GM12875 (cell line): ENCODE measurements around the gene P4HTM.

Experiments
- H3K4me3 ChIP-seq: one replicate; pipeline ENCODE4 v1.5.1; 2011; ENCODE audit warnings: low read depth, low read length, control low read depth
- TF ChIP-seq, protein P1 (sequence below): IDR thresholded peaks from 2 replicates; pipeline ENCODE4 v1.5.1; 2011; ENCODE audit warnings: low read depth, mild to moderate bottlenecking, control low read depth, inconsistent platforms, low read length, moderate library complexity, borderline replicate concordance; ENCODE audit not compliant: insufficient read depth

P4HTM gene

GRCh38 chr3:48993834-48994233 lies 3.8 kb downstream of the P4HTM start:
- TF ChIP-seq, protein P1, sequence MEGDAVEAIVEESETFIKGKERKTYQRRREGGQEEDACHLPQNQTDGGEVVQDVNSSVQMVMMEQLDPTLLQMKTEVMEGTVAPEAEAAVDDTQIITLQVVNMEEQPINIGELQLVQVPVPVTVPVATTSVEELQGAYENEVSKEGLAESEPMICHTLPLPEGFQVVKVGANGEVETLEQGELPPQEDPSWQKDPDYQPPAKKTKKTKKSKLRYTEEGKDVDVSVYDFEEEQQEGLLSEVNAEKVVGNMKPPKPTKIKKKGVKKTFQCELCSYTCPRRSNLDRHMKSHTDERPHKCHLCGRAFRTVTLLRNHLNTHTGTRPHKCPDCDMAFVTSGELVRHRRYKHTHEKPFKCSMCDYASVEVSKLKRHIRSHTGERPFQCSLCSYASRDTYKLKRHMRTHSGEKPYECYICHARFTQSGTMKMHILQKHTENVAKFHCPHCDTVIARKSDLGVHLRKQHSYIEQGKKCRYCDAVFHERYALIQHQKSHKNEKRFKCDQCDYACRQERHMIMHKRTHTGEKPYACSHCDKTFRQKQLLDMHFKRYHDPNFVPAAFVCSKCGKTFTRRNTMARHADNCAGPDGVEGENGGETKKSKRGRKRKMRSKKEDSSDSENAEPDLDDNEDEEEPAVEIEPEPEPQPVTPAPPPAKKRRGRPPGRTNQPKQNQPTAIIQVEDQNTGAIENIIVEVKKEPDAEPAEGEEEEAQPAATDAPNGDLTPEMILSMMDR: no peak
- no peak overlapping the region for H3K4me3 ChIP-seq

DNA sequence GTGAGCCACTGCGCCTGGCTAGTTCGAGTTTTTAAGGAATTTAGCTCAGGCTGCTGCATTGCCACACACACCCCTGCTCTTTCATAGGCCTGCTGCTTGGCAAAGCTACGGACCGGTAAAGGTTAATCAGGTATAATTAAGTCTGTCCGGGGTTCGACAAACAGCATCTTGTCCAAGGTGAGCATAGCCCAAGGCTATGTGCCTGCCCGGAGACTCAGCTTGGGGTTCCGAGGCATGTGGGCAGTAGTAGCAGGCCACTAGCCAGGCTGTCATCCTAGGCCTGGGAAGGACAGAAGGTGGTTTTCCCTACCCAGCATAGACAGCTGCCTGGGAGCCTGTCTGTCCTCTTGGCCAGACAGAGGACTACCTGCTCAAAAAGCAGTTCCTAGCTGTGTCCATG lies 6.6 kb downstream of the P4HTM start:
- TF ChIP-seq, protein P1: no peak
- no peak overlapping the region for H3K4me3 ChIP-seq

GRCh38 chr3:48997102-48997635 lies 7.1 kb downstream of the P4HTM start:
- TF ChIP-seq, protein P1: no peak
- H3K4me3 ChIP-seq: no peak overlapping the region

DNA sequence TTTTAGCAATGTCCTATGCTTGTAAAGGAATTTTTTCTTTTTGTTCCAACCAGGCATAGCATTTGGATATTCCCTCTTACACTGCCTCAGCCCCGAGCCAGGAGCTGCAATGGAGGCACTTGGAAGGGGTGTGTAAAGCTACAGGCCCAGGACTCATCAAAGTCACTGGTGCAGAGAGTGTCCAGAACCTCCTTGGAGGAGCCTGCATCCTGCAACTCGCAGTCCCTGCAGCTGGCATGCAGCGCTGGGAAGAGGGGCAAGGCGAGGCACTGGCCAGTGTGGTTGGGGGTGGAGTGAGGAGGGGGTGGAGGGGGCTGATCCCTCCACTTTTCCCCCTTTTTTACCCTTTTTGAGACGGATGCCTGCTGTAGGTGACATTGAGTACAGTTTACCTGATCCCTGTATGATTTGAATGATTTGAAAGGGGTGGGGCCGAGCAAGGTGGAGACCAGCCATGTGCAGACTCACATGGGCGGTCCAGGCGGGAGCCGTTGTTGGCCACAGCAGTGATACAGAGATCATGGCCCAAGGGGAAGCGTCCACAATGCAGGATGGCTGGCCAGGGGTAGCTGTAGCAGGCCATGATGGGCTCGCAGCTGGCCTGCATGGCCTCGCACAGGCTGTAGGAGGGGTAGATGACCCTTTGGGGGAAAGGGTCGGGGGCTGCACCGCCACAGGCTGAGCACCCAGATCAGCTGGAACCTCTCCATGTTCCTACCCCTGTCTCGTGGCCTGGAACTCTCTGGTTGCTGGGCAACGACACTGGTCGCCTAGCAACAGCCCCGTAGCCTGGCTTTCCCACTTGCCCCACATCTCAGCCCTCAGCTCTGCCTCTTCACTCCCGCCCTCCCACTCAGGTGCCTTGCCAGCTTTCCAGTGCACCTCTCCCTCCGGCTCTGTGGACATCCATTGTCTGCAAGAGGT lies 7.9 kb downstream of the P4HTM start:
- TF ChIP-seq, protein P1: no peak
- H3K4me3 ChIP-seq: no peak overlapping the region

GRCh38 chr3:48999085-48999858 lies 9.2 kb downstream of the P4HTM start:
- H3K4me3 ChIP-seq: no peak overlapping the region
- TF ChIP-seq, protein P1: no peak

GRCh38 chr3:49001155-49001554 lies 11.1 kb downstream of the P4HTM start:
- TF ChIP-seq, protein P1: no peak
- H3K4me3 ChIP-seq: no peak overlapping the region
